Body of pancreas (tissue), 4 donors: Measurements from ENCODE around the gene IGFALS.

Experiments used
- CTCF ChIP-seq, 7 experiments: fragments of 450-650 bp in 4 of 7; fragments of 200-600 bp in 3 of 7; sonication (generic) in 3 of 7; IDR thresholded peaks; one replicate each; pipeline ENCODE4 v1.5.1; 2016 to 2019; ENCODE audit warnings: antibody characterized with exemption in 7 of 7
- POLR2A ChIP-seq, 3 donors: fragments of 450-650 bp; IDR thresholded peaks; one replicate each; pipeline ENCODE4 v1.6.1; 2016; ENCODE audit warnings: antibody characterized with exemption in 3 of 3, mild to moderate bottlenecking in 2 of 3

GRCh38 chr16:1791943-1792812 lies 1.3 kb downstream of the IGFALS start:
- TF ChIP-seq POLR2A (IDR thresholded peaks at IDR 0.05) (no peak), CTCF (IDR thresholded peaks at IDR 0.05) (no peak)
